Activated CD4-positive, alpha-beta T cell treated with anti-CD3 and anti-CD28 coated beads, Interleukin-2, Interleukin-4, amounts not matched to agents 100 ng/mL and 50 ng/mL, durations not matched to agents 16 hours and 8 hours (primary cell): ENCODE measurements around the gene CYP8B1.

ENCODE experiments used
- DNase-seq: peaks from one replicate; pipeline ENCODE4 v3.0.0-alpha.2; 2020; ENCODE audit warnings: low spot score

Gene CYP8B1

GRCh38 chr3:42852441-42852840, 23.2 kb downstream of the CYP8B1 start:
- DNase-seq: no peak

DNA sequence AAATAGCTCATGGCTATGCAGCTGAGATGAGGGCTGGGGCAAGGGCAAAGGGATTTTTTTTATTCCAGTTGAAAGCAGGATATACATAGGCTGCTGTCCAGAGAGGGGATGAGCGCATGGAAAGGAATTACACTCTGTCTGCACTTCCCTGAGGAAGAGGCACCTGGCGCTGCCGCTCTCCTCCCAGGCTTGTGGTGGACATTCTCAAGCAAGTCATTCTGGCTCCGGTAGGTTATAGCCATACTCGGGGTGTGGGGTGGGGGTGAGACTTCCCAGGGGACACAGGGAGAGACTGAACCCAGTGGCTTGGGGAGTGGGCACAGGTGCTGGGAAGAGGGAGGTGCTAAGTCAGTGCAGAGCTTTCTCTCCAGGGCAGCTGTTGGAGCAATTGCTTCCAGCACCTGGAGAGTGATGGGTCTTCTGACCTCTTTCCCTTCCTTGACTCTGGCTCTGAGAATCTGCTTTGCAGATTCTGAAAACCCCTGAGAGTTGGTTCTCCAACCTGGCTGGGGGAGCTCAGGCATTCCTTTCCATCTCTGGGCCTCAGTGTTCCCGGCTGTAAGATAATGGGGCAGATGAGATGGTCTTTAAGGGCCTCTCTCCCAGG, 24.3 kb downstream of the CYP8B1 start:
- DNase-seq: no peak

GRCh38 chr3:42850263-42850662, 25.4 kb downstream of the CYP8B1 start:
- no peak for DNase-seq

DNA sequence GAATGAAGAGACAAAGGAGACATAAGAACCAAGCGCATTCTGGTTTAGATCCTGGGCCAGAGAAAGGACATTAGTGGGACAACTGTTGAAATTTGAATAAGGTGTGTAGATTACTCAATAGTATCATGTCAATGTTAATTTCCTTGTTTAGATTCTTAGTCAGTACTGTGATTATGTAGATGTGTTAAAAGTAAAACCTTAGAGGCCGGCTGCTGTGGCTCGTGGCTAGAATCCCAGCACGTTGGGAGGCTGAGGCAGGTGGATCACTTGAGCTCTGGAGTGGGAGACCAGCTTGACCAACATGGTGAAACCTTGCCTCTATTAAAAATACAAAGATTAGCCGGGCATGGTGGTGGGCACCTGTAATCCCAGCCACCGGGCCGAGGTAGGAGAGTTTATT, 26.7 kb downstream of the CYP8B1 start:
- no peak for DNase-seq

GRCh38 chr3:42847731-42848130, 27.9 kb downstream of the CYP8B1 start:
- DNase-seq: no peak

DNA sequence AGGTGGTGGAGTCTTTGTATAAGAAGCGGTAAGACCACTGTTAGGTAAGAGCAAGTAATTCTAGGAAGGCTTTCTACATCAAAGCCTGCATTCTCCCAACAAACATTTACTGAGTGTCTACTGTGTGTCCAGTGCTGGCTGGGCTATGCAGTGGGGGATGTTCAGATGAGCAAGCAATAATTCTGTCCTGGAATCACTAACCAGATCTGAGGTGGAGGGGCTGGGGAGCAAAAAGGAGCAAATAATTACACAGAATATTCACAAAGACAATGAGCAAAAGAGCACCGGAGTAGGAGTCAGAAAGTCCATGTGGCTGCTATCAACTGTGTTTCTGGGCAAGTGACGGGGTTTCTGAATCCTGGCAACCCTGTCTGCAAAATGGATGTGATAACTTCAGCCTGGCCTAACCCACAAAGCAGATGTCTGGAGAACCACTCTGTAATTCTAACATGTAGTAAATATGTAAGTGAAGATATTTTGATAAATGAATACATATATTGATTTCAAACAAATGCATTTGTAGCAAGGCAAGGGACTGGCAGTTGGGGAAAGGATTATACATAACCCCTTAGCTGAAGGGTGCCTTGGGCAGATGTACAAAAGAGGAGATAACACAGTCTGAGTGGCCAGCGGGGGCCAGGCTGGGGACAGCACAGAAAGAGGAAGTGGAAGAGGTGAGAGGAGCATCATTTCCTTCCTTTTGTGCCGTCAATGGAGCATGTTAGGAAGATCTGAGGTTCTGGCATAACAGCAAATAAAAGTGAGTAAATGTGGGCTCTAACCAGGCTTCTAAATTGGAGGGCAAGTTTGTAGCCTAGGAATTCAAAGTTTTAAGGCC, 28.8 kb downstream of the CYP8B1 start:
- peak; percentile 10 for DNase-seq

GRCh38 chr3:42844815-42845214, 30.9 kb downstream of the CYP8B1 start:
- DNase-seq: no peak

DNA sequence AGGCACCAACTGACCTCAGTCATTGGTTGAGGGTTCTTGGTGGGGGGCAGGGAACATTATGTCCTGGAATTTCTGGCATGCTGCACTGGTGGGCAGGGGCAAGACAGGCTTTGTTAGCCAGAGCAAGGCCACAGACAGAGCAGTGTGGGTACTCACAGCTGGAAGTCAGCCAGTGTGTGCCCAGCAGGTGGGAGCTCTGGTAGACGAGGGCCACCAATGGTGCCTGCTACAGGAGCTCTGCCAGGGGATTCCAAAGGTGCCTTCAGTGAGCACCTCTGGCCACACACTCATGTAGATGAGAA, 31.3 kb downstream of the CYP8B1 start:
- no peak for DNase-seq

- DNase-seq: no peak
Observed at GRCh38 chr3:42843713-42844411, 31.8 kb downstream of the CYP8B1 start.

DNA sequence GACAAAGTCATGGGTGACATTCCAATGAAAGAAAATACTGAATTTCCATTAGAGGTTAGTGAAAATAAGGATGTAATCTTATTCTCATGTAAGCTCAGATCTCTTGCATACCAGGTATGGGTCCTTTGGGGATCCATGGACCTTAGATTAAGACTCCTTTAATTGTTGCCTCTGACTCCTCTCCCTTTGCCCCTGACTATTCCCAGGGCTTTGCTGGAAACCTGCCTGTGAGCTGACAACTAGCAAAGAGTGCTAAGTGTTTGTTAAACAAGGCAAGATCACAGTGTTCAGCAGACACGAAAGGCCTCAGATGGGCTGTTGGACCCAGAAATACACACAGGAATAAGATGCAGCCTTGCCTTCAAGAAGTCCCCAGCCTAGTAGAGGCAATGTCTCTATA, 34.3 kb downstream of the CYP8B1 start:
- no peak for DNase-seq

DNA sequence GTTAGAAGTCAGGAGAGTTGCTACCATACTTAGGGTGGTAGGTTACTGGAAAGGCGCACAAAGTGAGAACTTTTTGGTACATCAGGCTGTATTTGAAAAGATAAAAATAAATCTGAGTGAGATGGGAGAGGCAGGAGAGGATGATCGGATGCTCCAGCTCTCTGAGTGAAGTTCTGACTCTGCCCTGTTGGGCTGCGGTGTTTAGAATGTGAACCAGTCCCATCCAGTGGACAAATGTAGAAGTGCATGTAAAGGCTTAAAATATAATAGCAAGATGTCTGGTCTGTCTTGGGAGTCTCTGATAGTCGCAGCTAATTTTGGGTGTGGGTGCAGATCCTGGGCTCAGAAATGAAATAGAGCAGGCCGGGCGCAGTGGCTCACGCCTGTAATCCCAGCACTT, 36.1 kb downstream of the CYP8B1 start:
- DNase-seq: peak; percentile 49

GRCh38 chr3:42838571-42838970, 37.1 kb downstream of the CYP8B1 start:
- DNase-seq: no peak

DNA sequence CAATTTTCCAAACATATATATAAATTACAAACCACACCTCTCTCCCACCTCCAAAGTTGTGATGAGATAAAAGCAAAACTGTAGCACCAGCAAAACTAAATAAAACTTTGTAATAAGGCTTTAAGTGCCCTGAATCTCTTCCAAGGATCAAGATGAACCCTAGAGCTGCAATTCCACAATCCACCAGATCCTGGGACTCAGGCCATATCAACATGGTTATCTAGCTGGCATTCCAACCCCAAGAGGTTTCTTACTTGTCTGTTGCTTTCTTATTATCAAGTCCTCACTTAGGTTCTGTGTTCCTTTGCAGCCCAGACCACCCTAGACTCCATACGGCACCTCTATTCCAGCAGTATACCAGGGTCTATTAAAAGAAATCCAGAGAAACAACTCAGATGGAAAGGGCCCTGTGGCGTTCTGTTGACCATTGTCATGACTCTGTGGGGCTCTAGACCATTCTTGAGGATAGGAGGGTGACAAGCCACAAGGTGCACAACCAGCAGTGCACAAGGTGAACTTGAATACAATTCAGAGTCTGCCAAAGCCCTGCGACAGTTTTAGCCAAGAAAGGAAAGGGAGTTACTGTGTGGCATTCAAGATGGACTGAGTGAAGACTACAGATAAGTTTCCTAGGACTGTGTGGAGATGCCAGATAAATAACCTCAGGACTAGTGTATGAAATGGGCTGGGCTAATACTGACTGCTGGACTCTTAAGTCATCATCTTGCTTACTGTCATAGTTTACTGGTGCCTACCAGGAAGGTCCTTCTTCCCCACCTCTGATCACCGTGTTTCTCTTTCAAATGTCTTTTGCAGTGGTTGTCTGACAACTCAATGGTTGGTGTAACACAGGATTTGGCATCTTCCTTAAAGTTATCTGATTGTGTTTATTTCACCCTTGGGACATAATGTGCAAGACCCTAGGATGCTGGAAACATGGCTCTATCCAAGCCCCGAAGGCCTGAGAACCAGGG, 39.2 kb downstream of the CYP8B1 start:
- DNase-seq: no peak

- peak; percentile 83 for DNase-seq
Observed at GRCh38 chr3:42831321-42831713, 44.4 kb downstream of the CYP8B1 start.

DNA sequence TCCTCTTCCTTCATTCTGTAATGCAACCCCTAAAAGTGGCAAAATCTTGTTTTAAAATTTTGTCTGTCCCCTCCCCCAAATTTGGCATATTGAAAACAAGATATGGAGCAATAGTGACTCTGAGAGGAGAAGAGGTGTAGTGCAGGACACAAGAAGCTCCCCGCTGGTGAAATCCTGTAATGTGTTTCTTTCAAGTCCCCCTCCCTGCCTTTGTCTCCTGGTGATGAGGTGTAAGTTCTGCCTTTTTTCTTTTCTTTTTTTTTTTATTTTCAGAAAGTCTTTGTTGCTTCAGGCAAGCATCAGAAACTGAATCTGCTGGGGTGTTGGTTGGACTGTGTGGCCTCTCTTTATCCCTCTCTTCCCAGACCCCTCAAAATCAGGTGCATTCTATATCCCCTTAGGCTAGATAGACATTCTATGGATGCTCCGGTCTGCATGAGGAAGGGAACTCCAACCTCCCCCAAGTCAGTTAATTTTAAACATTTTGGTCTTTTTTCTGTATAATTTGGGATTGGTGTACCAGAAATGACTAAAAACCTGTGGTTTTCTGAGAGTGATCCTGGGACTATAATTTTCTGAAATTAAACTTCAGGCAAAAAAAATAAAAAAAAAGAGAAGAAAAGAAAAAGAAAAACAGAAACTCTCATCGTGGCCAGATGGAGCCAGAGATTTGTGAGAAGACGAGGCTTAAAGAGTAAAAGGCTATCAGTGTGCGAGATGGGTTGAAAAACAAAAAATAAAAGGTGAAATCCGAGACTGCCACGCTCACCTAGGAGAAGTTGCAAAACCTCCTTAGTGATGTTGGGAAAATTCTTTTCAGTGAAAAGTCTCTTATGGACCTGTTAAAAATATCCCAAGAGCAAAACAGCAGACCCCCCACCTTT, 45.0 kb downstream of the CYP8B1 start:
- no peak for DNase-seq

GRCh38 chr3:42829628-42830436, 45.8 kb downstream of the CYP8B1 start:
- no peak for DNase-seq

DNA sequence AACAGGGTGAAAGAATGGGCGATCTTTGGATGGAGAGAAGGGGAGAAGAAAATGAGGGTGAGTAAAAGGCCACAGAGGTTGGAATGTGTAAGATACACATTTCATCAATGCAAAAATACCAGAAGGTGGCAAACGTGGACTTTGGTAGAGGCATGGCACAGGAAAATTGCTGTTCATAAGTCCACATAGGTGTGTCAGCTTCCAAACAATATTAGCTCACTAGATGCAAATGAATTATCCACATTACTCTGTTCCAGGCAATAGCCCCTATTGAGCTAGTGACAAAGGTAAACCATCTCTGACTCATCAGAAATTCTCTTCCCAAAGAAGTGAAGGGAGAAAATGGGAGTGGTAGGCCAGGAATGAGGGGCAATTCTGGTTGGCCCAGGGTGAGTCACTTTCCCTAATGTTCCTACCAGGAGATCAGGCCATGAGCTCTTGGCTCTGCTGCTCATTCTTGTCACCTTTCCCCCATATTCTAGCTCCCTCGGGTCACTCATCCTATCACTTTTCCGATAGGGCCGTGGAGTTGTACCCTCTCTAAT, 46.5 kb downstream of the CYP8B1 start:
- no peak for DNase-seq

GRCh38 chr3:42827654-42828053, 48.0 kb downstream of the CYP8B1 start:
- DNase-seq: no peak

GRCh38 chr3:42827023-42827422, 48.7 kb downstream of the CYP8B1 start:
- no peak for DNase-seq

GRCh38 chr3:42826141-42826540, 49.5 kb downstream of the CYP8B1 start:
- DNase-seq: no peak
